Fibroblast of the aortic adventitia (primary cell): ENCODE data around the gene CLEC12A. TPM values are rescaled to one million over a fixed set of nuclear protein-coding genes. Genes with fewer than 3 reads are reported as not detected.
A peak's percentile ranks its signal among the peaks of the same experiment; 100 is the strongest.

ENCODE experiments used
- DNase-seq: peaks from one replicate; pipeline ENCODE4 v3.0.0-alpha.2; 2010; ENCODE audit warnings: low read depth
- H3K4me3 ChIP-seq: 2 replicates; pipeline ENCODE4 v1.5.1; 2011; ENCODE audit warnings: low read depth, mild to moderate bottlenecking, control low read depth, low read length, moderate library complexity
- total RNA-seq: library from RNA; depleted of rRNA; stranded (reverse); fragments of >200 nt; gene quantifications from 2 replicates; pipeline ENCODE4 v1.2.3, GENCODE V29; 2012; ENCODE audit warnings: low replicate concordance
- TF ChIP-seq, protein P1 (sequence below): IDR thresholded peaks from 2 replicates; pipeline ENCODE4 v1.5.1; 2011; ENCODE audit warnings: mild to moderate bottlenecking, low read length, control low read depth, inconsistent platforms; ENCODE audit not compliant: insufficient read depth

CLEC12A gene
- total RNA-seq: not detected in 2 replicates

DNA sequence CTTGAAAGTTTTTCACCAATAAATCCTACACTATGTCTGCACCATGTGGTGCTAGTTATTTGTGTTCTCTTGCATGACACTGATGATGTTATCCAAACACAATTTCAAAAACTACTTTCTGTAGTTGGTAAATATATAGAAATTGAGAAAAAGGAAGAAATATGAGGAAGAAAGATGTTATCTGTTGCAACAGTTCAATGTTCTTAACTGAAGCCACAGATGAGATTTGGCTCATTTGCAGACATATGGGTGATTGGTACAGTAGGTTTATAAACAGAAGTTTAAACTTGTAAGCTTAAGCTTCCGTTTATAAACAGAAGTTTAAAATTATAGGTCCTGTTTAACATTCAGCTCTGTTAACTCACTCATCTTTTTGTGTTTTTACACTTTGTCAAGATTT is at the start of gene CLEC12A:
Gene CLEC12A (plus strand): TSS at position 229 of the 400 bp plus-strand sequence. CDS start 188 bp downstream, outside the sequence.
- H3K4me3 ChIP-seq: no peak within 1 kb of the TSS
- TF ChIP-seq, protein P1, sequence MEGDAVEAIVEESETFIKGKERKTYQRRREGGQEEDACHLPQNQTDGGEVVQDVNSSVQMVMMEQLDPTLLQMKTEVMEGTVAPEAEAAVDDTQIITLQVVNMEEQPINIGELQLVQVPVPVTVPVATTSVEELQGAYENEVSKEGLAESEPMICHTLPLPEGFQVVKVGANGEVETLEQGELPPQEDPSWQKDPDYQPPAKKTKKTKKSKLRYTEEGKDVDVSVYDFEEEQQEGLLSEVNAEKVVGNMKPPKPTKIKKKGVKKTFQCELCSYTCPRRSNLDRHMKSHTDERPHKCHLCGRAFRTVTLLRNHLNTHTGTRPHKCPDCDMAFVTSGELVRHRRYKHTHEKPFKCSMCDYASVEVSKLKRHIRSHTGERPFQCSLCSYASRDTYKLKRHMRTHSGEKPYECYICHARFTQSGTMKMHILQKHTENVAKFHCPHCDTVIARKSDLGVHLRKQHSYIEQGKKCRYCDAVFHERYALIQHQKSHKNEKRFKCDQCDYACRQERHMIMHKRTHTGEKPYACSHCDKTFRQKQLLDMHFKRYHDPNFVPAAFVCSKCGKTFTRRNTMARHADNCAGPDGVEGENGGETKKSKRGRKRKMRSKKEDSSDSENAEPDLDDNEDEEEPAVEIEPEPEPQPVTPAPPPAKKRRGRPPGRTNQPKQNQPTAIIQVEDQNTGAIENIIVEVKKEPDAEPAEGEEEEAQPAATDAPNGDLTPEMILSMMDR: no peak
- no peak for DNase-seq

DNA sequence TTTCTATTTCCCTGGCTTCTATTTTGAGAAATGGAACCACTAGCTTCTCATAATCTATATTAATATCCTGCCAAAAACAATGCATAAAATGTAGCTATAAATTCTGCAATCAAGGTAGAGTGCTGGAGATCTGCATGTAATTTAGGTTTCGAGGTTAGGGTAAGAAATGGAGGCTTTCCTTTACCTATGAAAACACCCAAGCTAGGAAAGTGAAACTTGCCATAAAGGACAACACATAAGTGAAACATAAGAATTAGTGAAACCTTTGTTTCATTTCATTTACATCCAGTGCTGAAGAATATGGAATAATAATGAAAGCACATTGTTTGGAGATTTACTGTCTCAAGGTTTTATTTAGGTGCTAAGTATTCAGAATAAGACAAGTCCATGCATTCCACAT is 48.8 kb upstream of the CLEC12A start:
- no peak for DNase-seq
- TF ChIP-seq, protein P1: no peak
- no peak overlapping the region for H3K4me3 ChIP-seq

DNA sequence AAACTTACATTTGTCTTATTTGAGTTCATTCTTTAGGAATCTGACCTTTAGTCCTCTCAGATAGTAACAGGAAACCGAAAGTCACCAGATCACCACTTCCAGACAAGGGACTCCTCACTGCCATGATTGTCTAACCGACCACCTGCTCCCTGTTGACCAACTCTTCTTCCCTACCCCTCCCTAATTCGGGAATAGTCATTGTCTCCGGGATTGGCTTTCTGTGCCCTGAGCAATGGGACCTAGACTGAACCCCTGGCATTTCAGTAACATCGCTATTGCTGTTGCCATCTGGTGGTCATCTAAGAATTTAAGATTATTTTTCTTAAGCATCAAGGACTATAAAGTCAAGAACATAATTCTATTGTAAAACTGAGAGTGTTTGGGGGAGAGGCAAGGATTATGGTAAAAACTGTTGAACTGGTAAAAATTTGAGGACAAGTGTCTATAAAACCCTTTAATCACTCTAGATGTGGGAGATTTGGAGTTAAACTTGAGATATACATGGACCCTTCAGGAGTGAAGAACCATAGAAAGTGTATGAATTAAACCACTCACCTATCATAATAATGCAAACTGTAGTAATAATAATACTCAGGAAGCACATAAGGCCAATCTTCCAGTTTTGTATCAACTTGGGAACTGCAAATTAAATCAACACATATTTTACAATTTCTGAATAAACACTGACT is 45.4 kb upstream of the CLEC12A start:
- H3K4me3 ChIP-seq: no peak overlapping the region
- DNase-seq: peak; percentile 63
- TF ChIP-seq, protein P1: peak; percentile 47

DNA sequence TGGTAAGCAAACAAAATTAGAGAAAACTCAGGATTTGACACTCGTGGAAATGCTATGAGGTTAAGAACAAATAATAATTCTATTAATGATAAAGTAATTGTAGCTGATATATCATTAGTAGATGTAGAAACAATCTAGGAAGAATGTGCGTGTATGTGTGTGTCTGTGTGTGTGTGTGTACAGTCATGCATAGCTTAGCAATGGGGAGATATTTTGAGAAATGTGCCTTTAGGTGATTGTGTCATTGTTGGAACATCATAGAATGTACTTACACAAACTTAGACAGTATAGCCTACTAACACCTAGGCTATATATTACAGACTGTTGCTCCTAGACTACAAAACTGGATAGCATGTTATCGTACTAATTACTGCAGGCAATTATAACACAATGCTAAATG is 44.3 kb upstream of the CLEC12A start:
- TF ChIP-seq, protein P1: no peak
- DNase-seq: no peak
- H3K4me3 ChIP-seq: no peak overlapping the region

DNA sequence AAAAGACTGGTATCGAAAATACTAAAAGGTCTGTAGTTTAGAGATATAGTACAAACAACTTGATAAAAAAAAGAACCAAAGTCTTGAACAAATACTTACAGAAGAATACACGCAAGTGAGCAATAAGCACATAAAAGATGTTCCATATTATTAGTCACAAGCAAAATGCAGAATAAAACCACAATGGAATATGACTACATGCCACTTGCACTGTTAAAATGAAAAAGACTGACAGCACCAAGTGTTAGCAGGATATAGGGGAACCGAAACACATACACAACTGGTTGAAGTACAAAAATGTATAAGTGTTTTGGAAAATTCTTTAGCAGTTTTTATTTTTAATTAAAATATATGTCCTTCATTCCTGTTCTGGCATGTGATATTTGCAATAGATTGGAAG is 42.6 kb upstream of the CLEC12A start:
- no peak overlapping the region for H3K4me3 ChIP-seq
- no peak for DNase-seq
- TF ChIP-seq, protein P1: no peak

DNA sequence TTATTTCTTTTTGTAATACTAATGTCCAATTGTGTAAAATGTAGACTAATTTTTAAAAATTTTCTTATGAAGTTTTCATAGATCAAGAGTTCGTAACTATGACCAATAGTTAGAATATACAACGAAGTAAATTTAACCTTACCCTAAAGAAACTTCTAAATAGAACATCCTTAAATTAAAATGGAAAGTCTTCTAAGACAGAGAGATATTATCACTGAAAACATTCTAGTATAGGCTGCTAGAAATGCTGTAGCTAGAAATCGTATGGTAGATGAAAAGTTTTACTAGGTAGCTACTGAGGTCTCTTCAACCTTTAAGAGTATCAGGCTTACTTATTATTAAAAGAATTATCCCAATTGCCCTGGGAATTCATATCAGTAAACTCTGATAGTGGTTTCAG is 40.0 kb upstream of the CLEC12A start:
- no peak overlapping the region for H3K4me3 ChIP-seq
- DNase-seq: no peak
- TF ChIP-seq, protein P1: no peak

DNA sequence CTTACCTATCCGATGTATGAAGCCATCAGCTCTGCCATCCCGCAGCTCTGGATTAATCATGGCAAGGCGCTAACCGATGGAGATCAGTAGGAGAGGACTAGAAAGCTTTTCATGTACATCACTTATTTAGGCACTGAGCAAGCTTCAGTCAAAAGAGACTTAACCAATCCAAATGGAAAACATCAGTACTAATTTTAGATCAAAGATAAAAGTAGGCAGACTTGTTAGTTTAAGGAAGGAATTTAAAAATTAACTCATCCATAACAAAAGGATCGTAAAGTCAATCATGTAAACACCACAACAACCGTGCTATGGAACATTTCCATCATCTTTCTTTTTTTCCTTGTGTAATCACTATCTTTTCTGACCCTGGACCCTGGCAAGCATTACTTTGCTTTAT is 38.9 kb upstream of the CLEC12A start, which contains the start of gene CLEC2A:
Gene CLEC2A (minus strand): TSS at position 101 of the 400 bp plus-strand sequence. CDS start 41 bp downstream, at position 60.
- no peak for DNase-seq
- no peak within 1 kb of the TSS for H3K4me3 ChIP-seq
- TF ChIP-seq, protein P1: no peak
